ENCODE data around the gene EIF2B1. TPM values are rescaled to one million over a fixed set of nuclear protein-coding genes. Genes with fewer than 3 reads are reported as not detected.

Gene EIF2B1
- polyA plus RNA-seq, 1 of the 3 experiments (the other 2 are of a cell fraction): 90.5 TPM

DNA sequence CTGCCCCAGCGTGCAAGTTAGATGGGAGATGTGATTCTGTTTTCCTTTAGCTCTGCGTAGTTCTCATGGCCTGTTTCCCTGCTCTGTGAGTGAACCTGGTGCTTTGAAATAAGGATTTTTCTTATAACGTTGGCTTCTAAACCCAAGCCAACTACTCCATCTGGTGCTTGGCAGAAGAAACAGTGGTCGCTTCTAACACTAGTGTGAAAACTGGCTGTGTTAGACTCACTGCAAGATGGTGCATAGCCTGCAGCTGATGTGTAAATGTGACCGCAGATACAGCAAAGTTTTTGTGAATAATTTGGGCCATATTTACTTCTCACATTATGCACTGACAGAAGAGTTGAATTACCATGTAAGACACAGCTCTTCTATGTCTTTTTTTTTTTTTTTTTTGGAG, 12.4 kb upstream of the EIF2B1 start:
- CTCF ChIA-PET: no interaction called here
- Histone ChIP-seq H3K27ac (ENCODE audit: low read depth in 2 of 2, low read length in 1 of 2) (no peak overlapping the region), H3K9me3 (no peaks in the 10 kb centered on the region), H4K20me1 (ENCODE audit: insufficient read depth) (no peaks in the 10 kb centered on the region), H3F3A (replicated peaks; ENCODE audit: insufficient read depth) (no peaks in the 10 kb centered on the region), H3K9me2 (no peaks in the 10 kb centered on the region), H3K27me3 (ENCODE audit: insufficient read depth) (no peaks in the 10 kb centered on the region), H3K4me3 (ENCODE audit: low read depth in 2 of 2, low read length in 1 of 2) (no peak overlapping the region), H3K36me3 (replicated peaks in 1 of 2; ENCODE audit: control insufficient read depth in 1 of 2, insufficient read depth in 2 of 2, low read length in 1 of 2) (peaks cover 44 to 69% of the 10 kb centered on the region in 2 experiments), H3K9ac (no peak overlapping the region), H2AFZ (ENCODE audit: low read depth) (no peak overlapping the region), H3K79me2 (ENCODE audit: insufficient read depth) (peaks cover 16% of the 10 kb centered on the region), H3K4me1 (ENCODE audit: control insufficient read depth in 1 of 2, insufficient read depth in 2 of 2, low read depth in 1 of 2, low read length in 1 of 2) (no peaks in the 10 kb centered on the region), H3K4me2 (no peak overlapping the region)
- no peak for DNase-seq
- TF ChIP-seq YY1 (IDR thresholded peaks at IDR 0.05; ENCODE audit: low read depth) (no peak), GATA2 (CRISPR knock-in tag; IDR thresholded peaks at IDR 0.05) (no peak), NFIC (IDR thresholded peaks at IDR 0.05; ENCODE audit: borderline replicate concordance) (no peak), POLR2AphosphoS5 (IDR thresholded peaks at IDR 0.05; ENCODE audit: low read depth, low read length) (no peak), SIN3A (IDR thresholded peaks at IDR 0.05; ENCODE audit: borderline replicate concordance, low read depth, low read length) (no peak), MEF2A (IDR thresholded peaks at IDR 0.05; ENCODE audit: borderline replicate concordance, low read depth) (no peak), JUND (IDR thresholded peaks at IDR 0.05) (no peak)
- TF ChIP-seq, protein P1, sequence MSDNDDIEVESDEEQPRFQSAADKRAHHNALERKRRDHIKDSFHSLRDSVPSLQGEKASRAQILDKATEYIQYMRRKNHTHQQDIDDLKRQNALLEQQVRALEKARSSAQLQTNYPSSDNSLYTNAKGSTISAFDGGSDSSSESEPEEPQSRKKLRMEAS (IDR thresholded peaks at IDR 0.05; ENCODE audit: low read depth): no peak
- POLR2A ChIA-PET: no interaction called here
- 84% methylated on average over 5 of the region's 5 CpGs for WGBS (ENCODE audit: low lambda C conversion rate)

DNA sequence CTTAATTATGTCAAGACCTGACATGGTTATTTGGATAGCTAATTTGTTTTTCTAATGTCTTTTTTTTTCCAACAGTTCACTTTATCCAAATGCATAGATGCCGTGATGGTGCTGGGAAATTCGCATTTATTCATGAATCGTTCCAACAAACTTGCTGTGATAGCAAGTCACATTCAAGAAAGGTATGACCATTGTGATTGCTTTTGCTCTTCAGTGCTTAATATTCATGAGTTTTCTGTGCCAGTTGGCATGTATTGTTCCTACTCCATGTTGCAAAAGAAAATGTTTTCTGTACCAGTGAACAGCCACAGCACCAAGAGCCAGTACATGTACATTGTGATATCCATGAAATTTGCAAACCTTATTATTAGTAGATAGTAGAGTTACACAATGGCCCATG, 11.9 kb upstream of the EIF2B1 start:
- POLR2A ChIA-PET: no interaction called here
- H3K27me3 ChIP-seq (ENCODE audit: insufficient read depth): no peaks in the 10 kb centered on the region
- no peak overlapping the region for H2AFZ ChIP-seq (ENCODE audit: low read depth)
- H3K4me1 ChIP-seq (ENCODE audit: control insufficient read depth in 1 of 2, insufficient read depth in 2 of 2, low read depth in 1 of 2, low read length in 1 of 2): no peaks in the 10 kb centered on the region
- H3K4me2 ChIP-seq: no peak overlapping the region
- no peak for DNase-seq
- CTCF ChIA-PET: no interaction called here
- H3K36me3 ChIP-seq (replicated peaks in 1 of 2; ENCODE audit: control insufficient read depth in 1 of 2, insufficient read depth in 2 of 2, low read length in 1 of 2): peaks cover 41 to 69% of the 10 kb centered on the region in 2 experiments
- peaks cover 16% of the 10 kb centered on the region for H3K79me2 ChIP-seq (ENCODE audit: insufficient read depth)
- H3F3A ChIP-seq (replicated peaks; ENCODE audit: insufficient read depth): peaks cover under 1% of the 10 kb centered on the region
- H3K9ac ChIP-seq: no peak overlapping the region
- WGBS (ENCODE audit: low lambda C conversion rate): 97% methylated on average over 3 of the region's 3 CpGs
- H3K9me3 ChIP-seq: no peaks in the 10 kb centered on the region
- H3K4me3 ChIP-seq (ENCODE audit: low read depth in 2 of 2, low read length in 1 of 2): no peak overlapping the region
- no peak overlapping the region for H3K27ac ChIP-seq (ENCODE audit: low read depth in 2 of 2, low read length in 1 of 2)
- H4K20me1 ChIP-seq (ENCODE audit: insufficient read depth): no peaks in the 10 kb centered on the region
- TF ChIP-seq ELF1 (IDR thresholded peaks at IDR 0.05): no peak
- TF ChIP-seq, protein P1 (IDR thresholded peaks at IDR 0.05; ENCODE audit: low read depth): no peak
- TF ChIP-seq, protein P2, sequence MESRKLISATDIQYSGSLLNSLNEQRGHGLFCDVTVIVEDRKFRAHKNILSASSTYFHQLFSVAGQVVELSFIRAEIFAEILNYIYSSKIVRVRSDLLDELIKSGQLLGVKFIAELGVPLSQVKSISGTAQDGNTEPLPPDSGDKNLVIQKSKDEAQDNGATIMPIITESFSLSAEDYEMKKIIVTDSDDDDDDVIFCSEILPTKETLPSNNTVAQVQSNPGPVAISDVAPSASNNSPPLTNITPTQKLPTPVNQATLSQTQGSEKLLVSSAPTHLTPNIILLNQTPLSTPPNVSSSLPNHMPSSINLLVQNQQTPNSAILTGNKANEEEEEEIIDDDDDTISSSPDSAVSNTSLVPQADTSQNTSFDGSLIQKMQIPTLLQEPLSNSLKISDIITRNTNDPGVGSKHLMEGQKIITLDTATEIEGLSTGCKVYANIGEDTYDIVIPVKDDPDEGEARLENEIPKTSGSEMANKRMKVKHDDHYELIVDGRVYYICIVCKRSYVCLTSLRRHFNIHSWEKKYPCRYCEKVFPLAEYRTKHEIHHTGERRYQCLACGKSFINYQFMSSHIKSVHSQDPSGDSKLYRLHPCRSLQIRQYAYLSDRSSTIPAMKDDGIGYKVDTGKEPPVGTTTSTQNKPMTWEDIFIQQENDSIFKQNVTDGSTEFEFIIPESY (IDR thresholded peaks at IDR 0.05; ENCODE audit: borderline replicate concordance, low read depth): no peak
- TF ChIP-seq EZH2phosphoT487 (IDR thresholded peaks at IDR 0.05; ENCODE audit: borderline replicate concordance, low read depth): no peak
- TF ChIP-seq, protein P3, sequence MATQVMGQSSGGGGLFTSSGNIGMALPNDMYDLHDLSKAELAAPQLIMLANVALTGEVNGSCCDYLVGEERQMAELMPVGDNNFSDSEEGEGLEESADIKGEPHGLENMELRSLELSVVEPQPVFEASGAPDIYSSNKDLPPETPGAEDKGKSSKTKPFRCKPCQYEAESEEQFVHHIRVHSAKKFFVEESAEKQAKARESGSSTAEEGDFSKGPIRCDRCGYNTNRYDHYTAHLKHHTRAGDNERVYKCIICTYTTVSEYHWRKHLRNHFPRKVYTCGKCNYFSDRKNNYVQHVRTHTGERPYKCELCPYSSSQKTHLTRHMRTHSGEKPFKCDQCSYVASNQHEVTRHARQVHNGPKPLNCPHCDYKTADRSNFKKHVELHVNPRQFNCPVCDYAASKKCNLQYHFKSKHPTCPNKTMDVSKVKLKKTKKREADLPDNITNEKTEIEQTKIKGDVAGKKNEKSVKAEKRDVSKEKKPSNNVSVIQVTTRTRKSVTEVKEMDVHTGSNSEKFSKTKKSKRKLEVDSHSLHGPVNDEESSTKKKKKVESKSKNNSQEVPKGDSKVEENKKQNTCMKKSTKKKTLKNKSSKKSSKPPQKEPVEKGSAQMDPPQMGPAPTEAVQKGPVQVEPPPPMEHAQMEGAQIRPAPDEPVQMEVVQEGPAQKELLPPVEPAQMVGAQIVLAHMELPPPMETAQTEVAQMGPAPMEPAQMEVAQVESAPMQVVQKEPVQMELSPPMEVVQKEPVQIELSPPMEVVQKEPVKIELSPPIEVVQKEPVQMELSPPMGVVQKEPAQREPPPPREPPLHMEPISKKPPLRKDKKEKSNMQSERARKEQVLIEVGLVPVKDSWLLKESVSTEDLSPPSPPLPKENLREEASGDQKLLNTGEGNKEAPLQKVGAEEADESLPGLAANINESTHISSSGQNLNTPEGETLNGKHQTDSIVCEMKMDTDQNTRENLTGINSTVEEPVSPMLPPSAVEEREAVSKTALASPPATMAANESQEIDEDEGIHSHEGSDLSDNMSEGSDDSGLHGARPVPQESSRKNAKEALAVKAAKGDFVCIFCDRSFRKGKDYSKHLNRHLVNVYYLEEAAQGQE (IDR thresholded peaks at IDR 0.05; ENCODE audit: low read depth, low read length): no peak
- TF ChIP-seq FOSL2 (IDR thresholded peaks at IDR 0.05; ENCODE audit: borderline replicate concordance, low read depth): no peak
- no peak for TF ChIP-seq RXRA (IDR thresholded peaks at IDR 0.05; ENCODE audit: borderline replicate concordance, low read depth)
- no peak for TF ChIP-seq GATA2 (CRISPR knock-in tag; IDR thresholded peaks at IDR 0.05)
- no peak for TF ChIP-seq TAF1 (IDR thresholded peaks at IDR 0.05; ENCODE audit: borderline replicate concordance, low read depth, low read length)
- TF ChIP-seq MEF2A (IDR thresholded peaks at IDR 0.05; ENCODE audit: borderline replicate concordance, low read depth): no peak
- H3K9me2 ChIP-seq: no peaks in the 10 kb centered on the region
